Astrocyte of the spinal cord (primary cell): ENCODE results near the gene CBX4.

Source experiments
- DNase-seq: peaks from one replicate; pipeline ENCODE4 v3.0.0; 2011; ENCODE audit warnings: low read depth, low spot score
- H3K4me3 ChIP-seq: 2 replicates; pipeline ENCODE4 v1.5.1; 2011; ENCODE audit warnings: low read depth, mild to moderate bottlenecking, low read length, moderate library complexity
- CTCF ChIP-seq: IDR thresholded peaks from 2 replicates; pipeline ENCODE4 v1.5.1; 2012; ENCODE audit warnings: low read depth, mild to moderate bottlenecking, low read length, inconsistent platforms
- in situ Hi-C: cut with HindIII; loops from 2 replicates; pipeline ENCODE4 v1.10.0; 2017; ENCODE audit warnings: low sequenced_read_pairs

CBX4 gene

GRCh38 chr17:79803421-79803996 is 35.7 kb downstream of the CBX4 start:
- in situ Hi-C loops: no loop called here
- DNase-seq: no peak
- no peak for TF ChIP-seq CTCF
- H3K4me3 ChIP-seq: no peak overlapping the region

GRCh38 chr17:79802736-79803420 is 36.4 kb downstream of the CBX4 start:
- in situ Hi-C loops: no loop called here
- no peak for DNase-seq
- H3K4me3 ChIP-seq: no peak overlapping the region
- no peak for TF ChIP-seq CTCF

- no peak for TF ChIP-seq CTCF
- H3K4me3 ChIP-seq: no peak overlapping the region
- no peak for DNase-seq
- in situ Hi-C loops: no loop called here
Observed at GRCh38 chr17:79802039-79802735, 37.1 kb downstream of the CBX4 start.

- in situ Hi-C loops: no loop called here
- no peak for TF ChIP-seq CTCF
- DNase-seq: peak; percentile 52
- H3K4me3 ChIP-seq: no peak overlapping the region
Observed at GRCh38 chr17:79801156-79802038, 37.8 kb downstream of the CBX4 start.

- in situ Hi-C loops: no loop called here
- TF ChIP-seq CTCF: no peak
- peak; percentile 69 for DNase-seq
- H3K4me3 ChIP-seq: no peak overlapping the region
Observed at GRCh38 chr17:79800325-79801155, 38.7 kb downstream of the CBX4 start.
